Measurements from ENCODE around the gene MXRA7.

Gene MXRA7

DNA sequence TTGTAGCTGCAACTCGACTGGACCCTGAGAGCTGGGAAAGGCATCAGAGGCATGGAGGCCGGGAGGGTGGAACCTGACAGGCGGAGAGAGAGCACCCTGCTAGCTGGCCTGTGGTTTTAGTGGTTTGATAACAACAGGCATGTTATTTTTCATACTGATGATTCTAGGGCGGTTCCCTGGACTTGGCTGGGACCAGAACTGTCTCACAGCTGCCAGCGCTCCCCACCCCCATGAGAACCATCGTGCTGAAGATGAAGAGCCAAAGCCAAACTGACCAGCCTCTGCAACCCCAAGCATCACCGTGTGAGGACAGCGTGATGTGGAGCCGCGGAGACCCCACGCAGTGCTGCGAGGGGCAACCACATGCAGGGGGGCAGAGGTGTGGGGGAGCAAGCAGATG is 28.5 kb downstream of the MXRA7 start:
- no peak overlapping the region for H3K27ac ChIP-seq
- no peak for TF ChIP-seq ZFX (IDR thresholded peaks at IDR 0.05)
- TF ChIP-seq, protein P1, sequence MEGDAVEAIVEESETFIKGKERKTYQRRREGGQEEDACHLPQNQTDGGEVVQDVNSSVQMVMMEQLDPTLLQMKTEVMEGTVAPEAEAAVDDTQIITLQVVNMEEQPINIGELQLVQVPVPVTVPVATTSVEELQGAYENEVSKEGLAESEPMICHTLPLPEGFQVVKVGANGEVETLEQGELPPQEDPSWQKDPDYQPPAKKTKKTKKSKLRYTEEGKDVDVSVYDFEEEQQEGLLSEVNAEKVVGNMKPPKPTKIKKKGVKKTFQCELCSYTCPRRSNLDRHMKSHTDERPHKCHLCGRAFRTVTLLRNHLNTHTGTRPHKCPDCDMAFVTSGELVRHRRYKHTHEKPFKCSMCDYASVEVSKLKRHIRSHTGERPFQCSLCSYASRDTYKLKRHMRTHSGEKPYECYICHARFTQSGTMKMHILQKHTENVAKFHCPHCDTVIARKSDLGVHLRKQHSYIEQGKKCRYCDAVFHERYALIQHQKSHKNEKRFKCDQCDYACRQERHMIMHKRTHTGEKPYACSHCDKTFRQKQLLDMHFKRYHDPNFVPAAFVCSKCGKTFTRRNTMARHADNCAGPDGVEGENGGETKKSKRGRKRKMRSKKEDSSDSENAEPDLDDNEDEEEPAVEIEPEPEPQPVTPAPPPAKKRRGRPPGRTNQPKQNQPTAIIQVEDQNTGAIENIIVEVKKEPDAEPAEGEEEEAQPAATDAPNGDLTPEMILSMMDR (conservative IDR thresholded peaks at IDR 0.05), result no peak

DNA sequence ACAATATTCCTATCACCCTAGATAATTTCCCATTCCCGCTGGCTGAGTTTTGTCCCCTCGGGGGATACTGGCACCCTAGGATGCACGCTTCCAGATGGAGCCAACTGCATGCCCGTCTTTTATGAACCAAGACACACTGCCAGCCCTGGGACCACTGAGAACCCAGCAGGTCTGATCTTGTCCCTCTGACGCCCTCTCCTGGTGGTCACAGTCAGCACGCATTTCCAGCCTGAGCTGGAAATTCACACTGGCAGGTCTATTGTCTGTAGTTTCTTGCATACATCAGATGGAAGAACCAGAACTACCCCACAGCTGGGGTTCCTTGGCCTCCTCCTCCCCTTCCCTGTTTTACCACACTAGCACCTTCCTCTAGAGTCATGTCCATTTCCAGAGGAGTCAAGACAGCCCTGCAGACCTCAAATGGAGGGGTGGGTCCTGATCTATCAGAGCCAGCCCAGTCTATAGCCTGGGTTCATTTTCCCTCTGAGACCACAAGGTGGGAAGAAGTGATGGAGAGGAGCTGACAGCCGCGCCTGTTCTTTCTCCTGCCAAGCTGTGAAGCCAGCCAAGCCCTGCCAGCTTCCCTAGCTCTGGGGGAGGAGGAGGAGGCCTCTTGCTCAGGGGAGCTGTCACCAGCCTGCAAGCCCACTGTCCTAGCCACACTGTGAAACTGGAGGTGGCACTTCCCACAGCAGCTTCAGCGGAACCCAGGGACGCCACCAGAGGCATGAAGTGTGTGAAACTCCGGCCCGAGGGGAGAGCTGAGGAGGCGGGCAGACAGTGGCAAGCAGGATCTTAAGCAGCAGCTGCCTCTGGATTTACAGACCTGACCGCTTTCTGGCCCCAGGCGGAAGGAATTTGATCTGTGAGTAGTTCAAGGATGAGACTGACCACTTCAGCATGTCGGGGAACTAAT is 29.3 kb downstream of the MXRA7 start:
- no peak for TF ChIP-seq ZFX (IDR thresholded peaks at IDR 0.05)
- TF ChIP-seq, protein P1 (conservative IDR thresholded peaks at IDR 0.05), result peak; percentile 91
- H3K27ac ChIP-seq, result no peak overlapping the region

DNA sequence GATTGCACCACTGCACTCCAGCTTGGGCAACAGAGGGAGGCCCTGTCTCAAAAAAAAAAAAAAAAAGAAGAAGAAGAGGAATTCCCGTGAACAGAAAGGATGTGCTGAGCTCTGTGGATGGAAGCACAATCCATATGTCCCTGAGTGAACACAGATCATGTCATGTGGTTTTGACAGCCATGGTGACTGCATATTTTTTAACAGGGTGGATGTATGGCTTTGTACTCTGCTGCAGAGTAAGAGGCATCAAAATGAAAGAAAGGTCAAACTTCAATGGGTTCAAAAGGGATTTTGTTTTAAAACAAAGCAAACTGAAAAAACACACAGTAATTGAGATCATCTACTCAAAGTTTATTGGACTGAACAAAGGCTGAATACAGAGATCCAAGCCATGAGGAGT is 31.5 kb downstream of the MXRA7 start:
- no peak for TF ChIP-seq ZFX (IDR thresholded peaks at IDR 0.05)
- TF ChIP-seq, protein P1 (conservative IDR thresholded peaks at IDR 0.05), result no peak

DNA sequence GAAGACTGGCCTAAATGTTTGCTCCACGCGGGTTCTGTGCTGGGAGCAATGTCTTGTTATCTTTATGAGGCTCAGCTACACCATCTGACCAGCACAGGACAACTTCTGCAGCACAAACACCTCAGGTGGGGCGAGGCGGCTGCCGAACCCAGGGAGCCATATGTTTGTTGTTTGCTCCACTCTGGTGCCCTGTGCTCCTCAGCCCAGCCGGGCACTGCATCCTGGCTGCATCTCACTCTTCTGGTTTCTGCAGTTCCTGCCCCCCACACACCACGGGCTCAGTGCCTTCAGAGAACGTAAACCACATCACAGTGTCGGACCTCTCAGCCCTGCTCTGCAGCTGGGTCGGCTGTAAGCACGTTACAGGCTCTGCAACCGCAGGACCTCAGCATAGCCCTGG is 32.4 kb downstream of the MXRA7 start:
- no peak for TF ChIP-seq ZFX (IDR thresholded peaks at IDR 0.05)
- TF ChIP-seq, protein P1 (conservative IDR thresholded peaks at IDR 0.05), result no peak
- H3K27ac ChIP-seq, result no peak overlapping the region

More for the DNA sequence above, 31.5 kb downstream of the MXRA7 start:
- no peak overlapping the region for H3K27ac ChIP-seq

DNA sequence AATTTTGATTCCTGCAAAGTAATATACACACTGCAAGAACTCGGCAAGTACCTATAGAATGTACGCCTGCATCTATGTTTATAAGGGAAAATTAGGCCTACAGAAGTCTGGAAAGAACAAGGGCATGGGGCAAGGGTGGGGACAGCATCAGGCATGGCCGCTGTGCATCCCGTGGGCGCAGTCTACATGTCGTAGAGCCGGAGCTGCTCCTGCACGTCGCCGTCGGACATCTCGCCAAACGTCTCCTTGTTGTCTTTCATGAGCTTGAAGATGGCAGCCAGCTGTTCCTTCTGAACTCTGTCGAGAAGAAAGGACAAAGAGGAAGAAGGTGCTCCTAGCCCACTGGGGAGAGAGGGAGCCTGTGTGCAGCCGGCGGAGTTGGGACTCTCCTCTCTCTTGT is 33.4 kb downstream of the MXRA7 start:
- no peak overlapping the region for H3K27ac ChIP-seq
- TF ChIP-seq ZFX (IDR thresholded peaks at IDR 0.05), result no peak
- TF ChIP-seq, protein P1 (conservative IDR thresholded peaks at IDR 0.05), result no peak

DNA sequence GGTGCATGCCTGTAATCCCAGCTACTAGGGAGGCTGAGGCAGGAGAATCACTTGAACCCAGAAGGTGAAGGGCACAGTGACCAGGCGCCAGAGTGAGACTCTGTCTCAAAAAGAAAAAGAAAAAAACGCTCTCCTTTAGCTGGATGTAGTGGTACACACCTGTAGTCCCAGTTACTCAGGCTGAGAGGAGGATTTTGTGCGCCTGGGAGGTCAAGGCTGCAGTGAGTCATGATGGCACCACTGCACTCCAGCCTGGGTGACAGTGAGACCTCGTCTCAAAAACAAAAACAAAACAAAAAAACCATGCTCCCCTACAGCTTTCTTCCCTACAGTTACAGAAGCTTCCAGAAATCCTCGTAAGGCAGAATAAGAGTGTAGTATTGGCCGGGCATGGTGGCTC is 34.1 kb downstream of the MXRA7 start:
- no peak overlapping the region for H3K27ac ChIP-seq
- no peak for TF ChIP-seq ZFX (IDR thresholded peaks at IDR 0.05)
- TF ChIP-seq, protein P1 (conservative IDR thresholded peaks at IDR 0.05), result no peak

DNA sequence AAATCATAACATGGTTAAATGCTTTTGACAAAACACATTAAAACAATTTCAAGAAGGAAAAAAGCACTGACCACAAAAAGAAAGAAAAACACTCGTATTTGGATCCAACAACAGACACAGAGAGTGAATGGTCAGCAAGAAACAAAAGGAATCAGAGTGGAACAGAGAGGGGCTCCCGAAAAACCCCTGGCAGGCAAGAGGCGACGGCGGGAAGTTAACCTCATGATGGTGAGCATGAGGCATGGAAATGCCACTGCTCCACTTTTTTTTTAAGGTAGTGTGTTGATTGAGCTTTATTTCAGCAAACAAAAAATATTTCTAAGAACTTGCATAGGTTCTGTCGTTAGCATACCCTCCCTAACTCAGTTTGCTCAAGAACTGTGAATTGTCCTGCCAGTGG is 35.1 kb downstream of the MXRA7 start:
- no peak overlapping the region for H3K27ac ChIP-seq
- TF ChIP-seq ZFX (IDR thresholded peaks at IDR 0.05), result no peak

DNA sequence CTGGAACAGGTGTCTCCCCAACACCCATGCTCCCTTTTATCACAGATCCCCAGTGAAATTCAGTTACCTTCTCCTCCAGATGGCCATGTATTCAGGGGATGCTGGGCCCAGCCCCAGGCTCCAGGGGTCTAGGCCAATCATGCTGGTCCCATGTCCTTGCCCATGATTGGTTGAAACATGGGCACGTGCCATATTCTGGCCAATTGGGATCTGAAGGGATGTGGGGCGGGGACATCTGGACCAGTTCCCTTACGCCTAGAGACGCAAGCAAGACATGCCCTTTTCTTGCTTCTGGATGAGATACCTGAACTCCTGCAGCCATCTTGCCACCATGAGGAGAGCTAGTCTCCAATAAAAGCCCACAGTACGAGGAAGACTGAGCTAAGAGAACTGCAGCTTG is 36.2 kb downstream of the MXRA7 start:
- TF ChIP-seq ZFX (IDR thresholded peaks at IDR 0.05), result no peak
- TF ChIP-seq, protein P1 (conservative IDR thresholded peaks at IDR 0.05), result no peak
- no peak overlapping the region for H3K27ac ChIP-seq
